Epithelial cell of esophagus (primary cell): Measurements from ENCODE around the gene WNT8B.
A peak's percentile ranks its signal among the peaks of the same experiment; 100 is the strongest.

Experiments used
- DNase-seq: peaks from one replicate; pipeline ENCODE4 v3.0.0; 2010; ENCODE audit warnings: low read depth
- H3K4me3 ChIP-seq: 2 replicates; pipeline ENCODE4 v1.5.1; 2011; ENCODE audit warnings: mild to moderate bottlenecking, low read length, control low read depth
- CTCF ChIP-seq: IDR thresholded peaks from 2 replicates; pipeline ENCODE4 v1.5.1; 2011; ENCODE audit warnings: low read depth, mild to moderate bottlenecking, low read length, control low read depth, inconsistent platforms; ENCODE audit not compliant: insufficient read depth; ENCODE audit errors: missing control alignments

WNT8B gene

GRCh38 chr10:100529475-100530298 is 66.9 kb downstream of the WNT8B start, which contains the start of gene NDUFB8:
Gene NDUFB8 (minus strand): TSS chr10:100529871. CDS start chr10:100529851, 20 bp downstream.
- peak; percentile 79 for DNase-seq
- no peak for TF ChIP-seq CTCF
- peak within 1 kb of the TSS; percentile 89 for H3K4me3 ChIP-seq

- TF ChIP-seq CTCF: no peak
- H3K4me3 ChIP-seq: no peak overlapping the region
- DNase-seq: no peak
Measured at GRCh38 chr10:100531761-100532160, 69.0 kb downstream of the WNT8B start.
